ENCODE results near the gene FAM136A.

- peak in 5 of 7 experiments; percentile 49 to 69 (median 64) for TF ChIP-seq CTCF (IDR thresholded peaks at IDR 0.05)
- no peak for TF ChIP-seq POLR2A (IDR thresholded peaks at IDR 0.05)
- no peak for TF ChIP-seq POLR2AphosphoS5 (IDR thresholded peaks at IDR 0.05)
- TF ChIP-seq EP300 (IDR thresholded peaks at IDR 0.05) = no peak
Observed at GRCh38 chr2:70340761-70341476, 39.1 kb upstream of the FAM136A start.
